Fibroblast of villous mesenchyme (primary cell): ENCODE measurements around the gene LRCOL1. TPM values are rescaled to one million over a fixed set of nuclear protein-coding genes. Genes with fewer than 3 reads are reported as not detected.

ENCODE experiments used
- DNase-seq: peaks from one replicate; pipeline ENCODE4 v3.0.0-alpha.2; 2010; ENCODE audit warnings: low read depth
- H3K4me3 ChIP-seq: 2 replicates; pipeline ENCODE4 v1.5.1; 2011; ENCODE audit warnings: low read depth, mild to moderate bottlenecking, low read length
- total RNA-seq: library from RNA; depleted of rRNA; stranded (reverse); fragments of >200 nt; gene quantifications from 2 replicates; pipeline ENCODE4 v1.2.3, GENCODE V29; 2012
- TF ChIP-seq, protein P1 (sequence below): IDR thresholded peaks from 2 replicates; pipeline ENCODE4 v1.5.1; 2012; ENCODE audit warnings: low read depth, mild to moderate bottlenecking, low read length; ENCODE audit not compliant: insufficient read depth

LRCOL1 gene
- total RNA-seq, 1 donor: not detected

- TF ChIP-seq, protein P1, sequence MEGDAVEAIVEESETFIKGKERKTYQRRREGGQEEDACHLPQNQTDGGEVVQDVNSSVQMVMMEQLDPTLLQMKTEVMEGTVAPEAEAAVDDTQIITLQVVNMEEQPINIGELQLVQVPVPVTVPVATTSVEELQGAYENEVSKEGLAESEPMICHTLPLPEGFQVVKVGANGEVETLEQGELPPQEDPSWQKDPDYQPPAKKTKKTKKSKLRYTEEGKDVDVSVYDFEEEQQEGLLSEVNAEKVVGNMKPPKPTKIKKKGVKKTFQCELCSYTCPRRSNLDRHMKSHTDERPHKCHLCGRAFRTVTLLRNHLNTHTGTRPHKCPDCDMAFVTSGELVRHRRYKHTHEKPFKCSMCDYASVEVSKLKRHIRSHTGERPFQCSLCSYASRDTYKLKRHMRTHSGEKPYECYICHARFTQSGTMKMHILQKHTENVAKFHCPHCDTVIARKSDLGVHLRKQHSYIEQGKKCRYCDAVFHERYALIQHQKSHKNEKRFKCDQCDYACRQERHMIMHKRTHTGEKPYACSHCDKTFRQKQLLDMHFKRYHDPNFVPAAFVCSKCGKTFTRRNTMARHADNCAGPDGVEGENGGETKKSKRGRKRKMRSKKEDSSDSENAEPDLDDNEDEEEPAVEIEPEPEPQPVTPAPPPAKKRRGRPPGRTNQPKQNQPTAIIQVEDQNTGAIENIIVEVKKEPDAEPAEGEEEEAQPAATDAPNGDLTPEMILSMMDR: no peak
- no peak for DNase-seq
- H3K4me3 ChIP-seq: no peak overlapping the region
These were observed 25.2 kb downstream of the LRCOL1 start for GRCh38 chr12:132585177-132585576.

GRCh38 chr12:132584429-132584828 is 26.0 kb downstream of the LRCOL1 start:
- no peak overlapping the region for H3K4me3 ChIP-seq
- TF ChIP-seq, protein P1: no peak
- DNase-seq: no peak

DNA sequence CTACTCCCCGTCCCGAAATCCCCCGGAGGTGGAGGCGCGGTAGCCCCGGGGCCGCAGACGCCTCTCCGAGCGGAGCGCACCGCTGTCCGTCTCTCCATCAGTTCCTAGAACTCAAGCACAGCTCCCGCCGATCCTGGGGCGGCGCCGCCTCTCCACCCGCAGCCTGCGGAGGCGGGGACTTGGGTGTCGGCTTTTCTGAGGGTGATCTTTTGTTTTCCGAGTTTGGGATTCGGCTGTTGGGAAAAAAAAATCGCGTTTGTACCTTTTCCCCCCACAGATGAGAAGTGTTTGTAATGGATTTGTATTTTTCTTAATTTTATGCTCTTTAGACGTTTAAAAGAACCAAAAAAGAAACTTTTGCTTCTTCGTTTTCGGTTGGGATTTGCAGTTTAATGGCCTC is 26.6 kb downstream of the LRCOL1 start:
- no peak overlapping the region for H3K4me3 ChIP-seq
- DNase-seq: no peak
- TF ChIP-seq, protein P1: no peak

- TF ChIP-seq, protein P1: no peak
- H3K4me3 ChIP-seq: no peak overlapping the region
- no peak for DNase-seq
These were observed 27.0 kb downstream of the LRCOL1 start for GRCh38 chr12:132583411-132583710.

- DNase-seq: no peak
- TF ChIP-seq, protein P1: no peak
- peak overlapping the region; percentile 37 for H3K4me3 ChIP-seq
These were observed 27.6 kb downstream of the LRCOL1 start for GRCh38 chr12:132582582-132583410.

DNA sequence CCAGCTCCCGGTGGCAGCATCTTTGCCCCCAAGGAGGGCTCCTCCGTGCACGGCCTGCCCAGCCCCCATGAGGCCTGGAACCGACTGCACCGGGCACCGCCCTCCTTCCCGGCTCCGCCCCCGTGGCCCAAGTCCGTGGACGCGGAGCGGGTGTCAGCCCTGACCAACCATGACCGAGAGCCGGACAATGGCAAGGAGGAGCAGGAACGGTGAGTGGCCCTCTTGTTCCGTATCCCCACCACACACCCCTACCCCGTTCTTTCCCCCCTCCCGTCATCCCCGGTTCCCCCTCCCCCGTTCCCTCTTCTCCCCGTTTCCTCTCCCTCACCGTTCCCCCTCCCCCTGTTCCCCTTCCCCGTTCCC is 28.3 kb downstream of the LRCOL1 start:
- TF ChIP-seq, protein P1: no peak
- H3K4me3 ChIP-seq: peak overlapping the region; percentile 37
- peak; percentile 22 for DNase-seq
